WTC11 (cell line): ENCODE measurements around the gene CD164. TPM values are rescaled to one million over a fixed set of nuclear protein-coding genes. Genes with fewer than 3 reads are reported as not detected.

Experiments
- ATAC-seq: fragments of 200-7000 bp; cut with Tn5 transposase; 2 replicates; pipeline ENCODE4 v1.10.0; 2021; ENCODE audit warnings: mild to moderate bottlenecking, moderate library complexity
- CTCF ChIA-PET: fragments of 300-600 bp; sonication (Branson Sonifier 250); formaldehyde crosslinking; loops from one replicate; lab custom pipeline; 2021; ENCODE audit warnings: antibody characterized with exemption; lab: Charles Lee
- POLR2A ChIA-PET: fragments of 350-600 bp; sonication (Branson Sonifier 250); formaldehyde crosslinking; loops from one replicate; lab custom pipeline; 2021; ENCODE audit warnings: antibody characterized with exemption; lab: Charles Lee
- DNase-seq: peaks from one replicate; pipeline ENCODE4 v3.0.0; 2021; ENCODE audit warnings: low spot score
- H3K27ac Mint-ChIP-seq: 2 replicates; pipeline ENCODE4 v1.8.0; 2021; ENCODE audit warnings: mixed read lengths
- H3K27me3 Mint-ChIP-seq: 2 replicates; pipeline ENCODE4 v1.8.0; 2021; ENCODE audit warnings: low read depth, mild to moderate bottlenecking, moderate library complexity, mixed read lengths
- H3K36me3 Mint-ChIP-seq: 2 replicates; pipeline ENCODE4 v1.8.0; 2021; ENCODE audit warnings: mixed read lengths
- H3K4me1 Mint-ChIP-seq: 2 replicates; pipeline ENCODE4 v1.8.0; 2022; ENCODE audit warnings: mixed read lengths
- H3K4me3 Mint-ChIP-seq: 2 replicates; pipeline ENCODE4 v1.8.0; 2021; ENCODE audit warnings: mild to moderate bottlenecking, moderate library complexity, mixed read lengths
- H3K9me3 Mint-ChIP-seq: 2 replicates; pipeline ENCODE4 v1.8.0; 2021; ENCODE audit warnings: mixed read lengths
- ATF2 ChIP-seq: sonication (generic); formaldehyde crosslinking; IDR thresholded peaks from 2 replicates; pipeline ENCODE4 v1.8.1; 2022; ENCODE audit warnings: low read depth, missing genetic modification reagents, borderline replicate concordance
- ATF6 ChIP-seq: sonication (generic); formaldehyde crosslinking; IDR thresholded peaks from 2 replicates; pipeline ENCODE4 v1.8.1; 2023; ENCODE audit warnings: mild to moderate bottlenecking, missing genetic modification reagents
- CREB1 ChIP-seq: sonication (generic); formaldehyde crosslinking; IDR thresholded peaks from 2 replicates; pipeline ENCODE4 v1.8.0; 2023; ENCODE audit warnings: mild to moderate bottlenecking, missing genetic modification reagents
- ETV6 ChIP-seq: sonication (generic); formaldehyde crosslinking; IDR thresholded peaks from 2 replicates; pipeline ENCODE4 v1.8.1; 2022; ENCODE audit warnings: mild to moderate bottlenecking, missing genetic modification reagents
- JUN ChIP-seq: sonication (generic); formaldehyde crosslinking; IDR thresholded peaks from 2 replicates; pipeline ENCODE4 v1.8.0; 2023; ENCODE audit warnings: mild to moderate bottlenecking, missing genetic modification reagents
- MXD4 ChIP-seq: fragments of 250-450 bp; sonication (Bioruptor Pico); IDR thresholded peaks from 2 replicates; pipeline ENCODE4 v1.8.0; 2021; ENCODE audit warnings: mild to moderate bottlenecking, moderate library complexity, borderline replicate concordance
- MYBL2 ChIP-seq: sonication (generic); formaldehyde crosslinking; IDR thresholded peaks from 2 replicates; pipeline ENCODE4 v1.8.1; 2023; ENCODE audit warnings: mild to moderate bottlenecking, moderate library complexity, missing genetic modification reagents
- NFATC4 ChIP-seq: fragments of 250-450 bp; sonication (Bioruptor Pico); IDR thresholded peaks from 2 replicates; pipeline ENCODE4 v1.9.0; 2021; ENCODE audit warnings: mild to moderate bottlenecking
- NR1H2 ChIP-seq: sonication (generic); formaldehyde crosslinking; IDR thresholded peaks from 2 replicates; pipeline ENCODE4 v1.9.0; 2021; ENCODE audit warnings: mild to moderate bottlenecking, moderate library complexity, missing genetic modification reagents
- PREB ChIP-seq: sonication (generic); formaldehyde crosslinking; IDR thresholded peaks from 2 replicates; pipeline ENCODE4 v1.8.1; 2022; ENCODE audit warnings: mild to moderate bottlenecking, missing genetic modification reagents, moderate library complexity, borderline replicate concordance
- SMAD3 ChIP-seq: sonication (generic); formaldehyde crosslinking; IDR thresholded peaks from 2 replicates; pipeline ENCODE4 v1.8.0; 2022; ENCODE audit warnings: missing genetic modification reagents, mild to moderate bottlenecking, borderline replicate concordance
- SOX15 ChIP-seq: fragments of 250-450 bp; sonication (Bioruptor Pico); IDR thresholded peaks from 2 replicates; pipeline ENCODE4 v1.9.0; 2021; ENCODE audit warnings: mild to moderate bottlenecking
- TCF7 ChIP-seq: sonication (generic); formaldehyde crosslinking; IDR thresholded peaks from 2 replicates; pipeline ENCODE4 v1.8.0; 2022; ENCODE audit warnings: mild to moderate bottlenecking, low read depth, missing genetic modification reagents, moderate library complexity
- ZBTB21 ChIP-seq: sonication (generic); formaldehyde crosslinking; IDR thresholded peaks from 2 replicates; pipeline ENCODE4 v1.8.1; 2023; ENCODE audit warnings: mild to moderate bottlenecking, missing genetic modification reagents, borderline replicate concordance
- ZBTB43 ChIP-seq: sonication (generic); formaldehyde crosslinking; IDR thresholded peaks from 2 replicates; pipeline ENCODE4 v1.8.1; 2023; ENCODE audit warnings: mild to moderate bottlenecking, missing genetic modification reagents
- ZNF121 ChIP-seq: sonication (generic); formaldehyde crosslinking; IDR thresholded peaks from 2 replicates; pipeline ENCODE4 v1.8.0; 2023; ENCODE audit warnings: missing genetic modification reagents
- ZNF263 ChIP-seq: sonication (generic); formaldehyde crosslinking; IDR thresholded peaks from 2 replicates; pipeline ENCODE4 v1.8.1; 2022; ENCODE audit warnings: low read depth, mild to moderate bottlenecking, moderate library complexity, missing genetic modification reagents
- ZNF317 ChIP-seq: sonication (generic); formaldehyde crosslinking; IDR thresholded peaks from 2 replicates; pipeline ENCODE4 v1.8.1; 2023; ENCODE audit warnings: low read depth, mild to moderate bottlenecking, moderate library complexity, missing genetic modification reagents, borderline replicate concordance
- ZNF423 ChIP-seq: fragments of 250-450 bp; sonication (Bioruptor Pico); IDR thresholded peaks from 2 replicates; pipeline ENCODE4 v2.1.2; 2022; ENCODE audit warnings: mild to moderate bottlenecking, moderate library complexity
- ZNF425 ChIP-seq: fragments of 250-450 bp; sonication (Bioruptor Pico); conservative IDR thresholded peaks from 2 replicates; pipeline ENCODE4 v1.9.0; 2021; ENCODE audit warnings: mild to moderate bottlenecking
- ZSCAN18 ChIP-seq: fragments of 250-450 bp; sonication (Bioruptor Pico); IDR thresholded peaks from 2 replicates; pipeline ENCODE4 v2.1.2; 2022; ENCODE audit warnings: mild to moderate bottlenecking, moderate library complexity
- total RNA-seq: library from RNA; stranded (reverse); gene quantifications from 3 replicates; pipeline ENCODE4 v1.2.3, GENCODE V29; 2021

Gene CD164
- total RNA-seq, 1 experiment from 2014 or later, result 74.9 TPM

GRCh38 chr6:109331081-109331480 is 51.2 kb downstream of the CD164 start (continued):
- TF ChIP-seq ATF2 (CRISPR knock-in tag) (no peak), TCF7 (CRISPR knock-in tag) (no peak), JUN (CRISPR knock-in tag) (no peak), SMAD3 (CRISPR knock-in tag) (no peak), NR1H2 (CRISPR knock-in tag) (no peak), ATF6 (no peak), NFATC4 (no peak), CREB1 (no peak)

GRCh38 chr6:109330263-109330662 is 52.0 kb downstream of the CD164 start:
- no peak overlapping the region for H3K27ac Mint-ChIP-seq
- CTCF ChIA-PET, result no interaction called here

GRCh38 chr6:109328629-109329028 is 53.6 kb downstream of the CD164 start:
- TF ChIP-seq ZNF263 (CRISPR knock-in tag) (no peak), ETV6 (no peak), ZNF317 (CRISPR knock-in tag) (no peak), MYBL2 (CRISPR knock-in tag) (no peak), ATF6 (no peak), ZBTB21 (CRISPR knock-in tag) (no peak), ZSCAN18 (CRISPR knock-in tag) (no peak), ZNF423 (CRISPR knock-in tag) (no peak), ZBTB43 (CRISPR knock-in tag) (no peak), ZNF121 (no peak), ZNF425 (no peak)
- peak; percentile 34; the same call in 1 of the 2 replicates for ATAC-seq
- Mint-ChIP-seq H3K27ac (no peak overlapping the region), H3K4me3 (no peak overlapping the region), H3K36me3 (peaks cover under 1% of the 10 kb centered on the region), H3K27me3 (no peaks in the 10 kb centered on the region), H3K9me3 (peaks cover 6% of the 10 kb centered on the region), H3K4me1 (peaks cover 6% of the 10 kb centered on the region)
- DNase-seq, result no peak
- ChIA-PET POLR2A (no interaction called here), CTCF (no interaction called here)

More at GRCh38 chr6:109330263-109330662, 52.0 kb downstream of the CD164 start:
- H3K27me3 Mint-ChIP-seq, result no peaks in the 10 kb centered on the region
- no peak overlapping the region for H3K4me3 Mint-ChIP-seq
- POLR2A ChIA-PET, result no interaction called here
- H3K9me3 Mint-ChIP-seq, result peaks cover 17% of the 10 kb centered on the region
- TF ChIP-seq SOX15 (CRISPR knock-in tag), result no peak
- no peak for TF ChIP-seq PREB
- no peak for TF ChIP-seq TCF7 (CRISPR knock-in tag)
- no peak for TF ChIP-seq MXD4 (CRISPR knock-in tag)
- peaks cover 4% of the 10 kb centered on the region for H3K36me3 Mint-ChIP-seq
- ATAC-seq (no peak), DNase-seq (no peak)
- peaks cover 6% of the 10 kb centered on the region for H3K4me1 Mint-ChIP-seq
